Esophagus muscularis mucosa (tissue), 4 donors: ENCODE data around the gene RAMP1.

Source experiments
- EP300 ChIP-seq: sonication (generic); formaldehyde crosslinking; IDR thresholded peaks from one replicate; pipeline ENCODE4 v1.6.1; 2017; ENCODE audit warnings: antibody characterized with exemption
- POLR2A ChIP-seq: fragments of 450-650 bp; IDR thresholded peaks from one replicate; pipeline ENCODE4 v1.6.1; 2017; ENCODE audit warnings: antibody characterized with exemption, moderate library complexity, mild to moderate bottlenecking, low read depth
- POLR2AphosphoS5 ChIP-seq, 2 donors: sonication (generic); formaldehyde crosslinking; IDR thresholded peaks; one replicate each; pipeline ENCODE4 v1.6.1; 2017; ENCODE audit warnings: antibody characterized with exemption in 2 of 2
- TF ChIP-seq, protein P1 (sequence below), 3 experiments: fragments of 200-600 bp in 2 of 3; fragments of 450-650 bp in 1 of 3; sonication (generic) in 2 of 3; IDR thresholded peaks; one replicate each; pipeline ENCODE4 v1.5.1; 2017 to 2019; ENCODE audit warnings: antibody characterized with exemption in 3 of 3, mild to moderate bottlenecking in 2 of 3, moderate library complexity in 1 of 3

DNA sequence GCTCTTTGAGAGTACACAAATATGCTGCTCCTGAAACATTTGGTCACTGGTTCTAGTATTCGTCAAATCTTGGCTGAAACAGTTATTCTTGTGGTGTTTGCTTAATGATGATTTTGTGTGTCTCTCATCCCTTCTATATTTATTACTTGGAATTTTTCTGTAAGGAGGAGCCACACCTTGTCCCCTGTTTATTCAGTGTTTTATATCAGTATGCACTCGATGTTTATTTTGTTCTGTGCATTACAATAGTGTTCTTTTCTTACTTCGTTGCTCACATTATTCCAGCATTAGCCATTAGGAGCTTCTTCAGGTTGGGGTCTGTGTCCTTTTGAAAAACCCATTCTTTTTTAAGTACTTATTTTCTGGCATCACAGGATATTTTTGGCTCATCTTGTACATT is 5.1 kb upstream of the RAMP1 start:
- TF ChIP-seq POLR2AphosphoS5 (IDR thresholded peaks at IDR 0.05) (no peak), POLR2A (no peak), EP300 (no peak)
- TF ChIP-seq, protein P1, sequence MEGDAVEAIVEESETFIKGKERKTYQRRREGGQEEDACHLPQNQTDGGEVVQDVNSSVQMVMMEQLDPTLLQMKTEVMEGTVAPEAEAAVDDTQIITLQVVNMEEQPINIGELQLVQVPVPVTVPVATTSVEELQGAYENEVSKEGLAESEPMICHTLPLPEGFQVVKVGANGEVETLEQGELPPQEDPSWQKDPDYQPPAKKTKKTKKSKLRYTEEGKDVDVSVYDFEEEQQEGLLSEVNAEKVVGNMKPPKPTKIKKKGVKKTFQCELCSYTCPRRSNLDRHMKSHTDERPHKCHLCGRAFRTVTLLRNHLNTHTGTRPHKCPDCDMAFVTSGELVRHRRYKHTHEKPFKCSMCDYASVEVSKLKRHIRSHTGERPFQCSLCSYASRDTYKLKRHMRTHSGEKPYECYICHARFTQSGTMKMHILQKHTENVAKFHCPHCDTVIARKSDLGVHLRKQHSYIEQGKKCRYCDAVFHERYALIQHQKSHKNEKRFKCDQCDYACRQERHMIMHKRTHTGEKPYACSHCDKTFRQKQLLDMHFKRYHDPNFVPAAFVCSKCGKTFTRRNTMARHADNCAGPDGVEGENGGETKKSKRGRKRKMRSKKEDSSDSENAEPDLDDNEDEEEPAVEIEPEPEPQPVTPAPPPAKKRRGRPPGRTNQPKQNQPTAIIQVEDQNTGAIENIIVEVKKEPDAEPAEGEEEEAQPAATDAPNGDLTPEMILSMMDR (IDR thresholded peaks at IDR 0.05): no peak
